ENCODE data around the gene SIAH3.

- TF ChIP-seq CTCF (IDR thresholded peaks at IDR 0.05; ENCODE audit: low read length) (no peak), EZH2 (optimal IDR thresholded peaks at IDR 0.05; ENCODE audit: low read depth, low read length) (no peak), EZH2phosphoT487 (IDR thresholded peaks at IDR 0.05; ENCODE audit: low read length) (no peak)
Observed at GRCh38 chr13:45878966-45879365, 27.4 kb upstream of the SIAH3 start.
